Measurements from ENCODE around the gene ATP11B.

DNA sequence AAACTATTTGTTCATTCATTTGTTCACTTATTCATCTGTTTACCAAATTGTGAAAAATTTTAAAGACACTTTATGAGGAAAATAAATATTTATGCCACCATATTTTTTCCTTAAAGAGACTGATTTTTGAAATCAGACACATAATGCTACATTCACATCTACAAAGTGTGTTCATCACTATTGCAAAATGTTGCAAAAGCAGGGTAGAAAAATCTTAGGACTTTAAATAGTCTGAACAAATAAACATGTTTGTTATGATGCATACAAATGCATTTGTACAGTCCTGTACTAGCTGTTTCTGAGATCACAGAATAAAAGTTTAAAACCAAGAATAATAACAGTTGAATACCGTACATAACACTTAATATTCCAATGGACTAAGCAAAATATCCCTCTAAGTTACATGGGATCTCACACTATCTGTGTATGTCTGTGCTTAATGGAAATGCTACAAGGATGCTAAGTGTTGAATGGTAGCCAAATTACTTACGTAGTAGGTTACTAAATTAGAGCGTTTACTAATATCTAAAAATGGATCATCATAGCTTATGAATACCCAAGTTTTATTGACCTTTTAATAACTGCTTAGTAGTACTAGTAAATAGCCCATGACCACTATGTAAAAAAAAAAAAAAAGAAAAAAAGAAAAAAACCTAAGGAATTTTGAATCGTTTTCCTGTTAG lies 25.1 kb downstream of the ATP11B start:
- TF ChIP-seq, protein P1, sequence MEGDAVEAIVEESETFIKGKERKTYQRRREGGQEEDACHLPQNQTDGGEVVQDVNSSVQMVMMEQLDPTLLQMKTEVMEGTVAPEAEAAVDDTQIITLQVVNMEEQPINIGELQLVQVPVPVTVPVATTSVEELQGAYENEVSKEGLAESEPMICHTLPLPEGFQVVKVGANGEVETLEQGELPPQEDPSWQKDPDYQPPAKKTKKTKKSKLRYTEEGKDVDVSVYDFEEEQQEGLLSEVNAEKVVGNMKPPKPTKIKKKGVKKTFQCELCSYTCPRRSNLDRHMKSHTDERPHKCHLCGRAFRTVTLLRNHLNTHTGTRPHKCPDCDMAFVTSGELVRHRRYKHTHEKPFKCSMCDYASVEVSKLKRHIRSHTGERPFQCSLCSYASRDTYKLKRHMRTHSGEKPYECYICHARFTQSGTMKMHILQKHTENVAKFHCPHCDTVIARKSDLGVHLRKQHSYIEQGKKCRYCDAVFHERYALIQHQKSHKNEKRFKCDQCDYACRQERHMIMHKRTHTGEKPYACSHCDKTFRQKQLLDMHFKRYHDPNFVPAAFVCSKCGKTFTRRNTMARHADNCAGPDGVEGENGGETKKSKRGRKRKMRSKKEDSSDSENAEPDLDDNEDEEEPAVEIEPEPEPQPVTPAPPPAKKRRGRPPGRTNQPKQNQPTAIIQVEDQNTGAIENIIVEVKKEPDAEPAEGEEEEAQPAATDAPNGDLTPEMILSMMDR (IDR thresholded peaks at IDR 0.05; ENCODE audit: insufficient read depth, low read depth, low read length), result no peak
- no peak for TF ChIP-seq EZH2 (IDR thresholded peaks at IDR 0.05; ENCODE audit: insufficient read depth, low read length)
